Omental fat pad (tissue), 4 donors: Measurements from ENCODE around the gene KCNIP1. TPM values are rescaled to one million over a fixed set of nuclear protein-coding genes. Genes with fewer than 3 reads are reported as not detected.

Experiments used
- ATAC-seq: fragments of 150-250 bp; one replicate; pipeline ENCODE4 v1.9.1; 2016; ENCODE audit warnings: mild to moderate bottlenecking, moderate library complexity; ENCODE audit not compliant: low FRiP score
- DNase-seq: peaks from one replicate; pipeline ENCODE4 v3.0.0-alpha.2; 2019; ENCODE audit warnings: low spot score
- CTCF ChIP-seq, 3 donors: fragments of 450-650 bp; IDR thresholded peaks; one replicate each; pipeline ENCODE4 v1.5.1; 2016 to 2017; ENCODE audit warnings: antibody characterized with exemption in 3 of 3, mild to moderate bottlenecking in 3 of 3, moderate library complexity in 2 of 3
- total RNA-seq, 4 donors: library from RNA; depleted of rRNA; stranded (reverse); fragments of >200 nt; gene quantifications; one replicate each; pipeline ENCODE4 v1.1.0, GENCODE V29; 2016

The KCNIP1 gene
- total RNA-seq, 4 donors from 2014 or later = 0.25 TPM; not detected in 3

GRCh38 chr5:170631466-170632195, 127.8 kb downstream of the KCNIP1 start:
- TF ChIP-seq CTCF (IDR thresholded peaks at IDR 0.05) = no peak
- DNase-seq = no peak
- ATAC-seq = no peak

GRCh38 chr5:170632266-170632984, 128.6 kb downstream of the KCNIP1 start:
- no peak for TF ChIP-seq CTCF (IDR thresholded peaks at IDR 0.05)
- ATAC-seq (no peak), DNase-seq (no peak)

GRCh38 chr5:170632985-170633234, 129.1 kb downstream of the KCNIP1 start:
- no peak for DNase-seq
- ATAC-seq = peak; percentile 75
- TF ChIP-seq CTCF (IDR thresholded peaks at IDR 0.05) = peak in 2 of 3 donors; percentile 65 to 88

GRCh38 chr5:170633235-170634081, 129.6 kb downstream of the KCNIP1 start:
- ATAC-seq (peak; percentile 65), DNase-seq (no peak)
- no peak for TF ChIP-seq CTCF (IDR thresholded peaks at IDR 0.05)

GRCh38 chr5:170634256-170634990, 130.6 kb downstream of the KCNIP1 start:
- TF ChIP-seq CTCF (IDR thresholded peaks at IDR 0.05) = no peak
- ATAC-seq (no peak), DNase-seq (no peak)

- no peak for ATAC-seq
- DNase-seq = no peak
- no peak for TF ChIP-seq CTCF (IDR thresholded peaks at IDR 0.05)
These were observed 131.9 kb downstream of the KCNIP1 start for GRCh38 chr5:170635706-170636105.
